Gastroesophageal sphincter (tissue), 4 donors: Measurements from ENCODE around the gene PPP1R16B. TPM values are rescaled to one million over a fixed set of nuclear protein-coding genes. Genes with fewer than 3 reads are reported as not detected.

Experiments used
- ATAC-seq: fragments of 150-250 bp; one replicate; pipeline ENCODE4 v1.9.1; 2016; ENCODE audit warnings: mild to moderate bottlenecking, moderate library complexity
- H3K27ac ChIP-seq, 4 donors: fragments of 200-600 bp; sonication (generic) in 3 of 4; 1 replicate in 3 of 4; 2 replicates in 1 of 4; pipeline ENCODE4 v1.5.1; 2016 to 2019
- H3K27me3 ChIP-seq: fragments of 200-600 bp; sonication (generic); one replicate; pipeline ENCODE4 v1.5.1; 2019
- H3K36me3 ChIP-seq, 2 donors: fragments of 200-600 bp; sonication (generic); one replicate each; pipeline ENCODE4 v1.5.1; 2019; ENCODE audit warnings: control low read depth in 1 of 2
- H3K4me1 ChIP-seq, 3 donors: fragments of 200-600 bp; sonication (generic); 1 replicate in 2 of 3; 2 replicates in 1 of 3; pipeline ENCODE4 v1.5.1; 2016 to 2019; ENCODE audit warnings: control low read depth in 2 of 3
- H3K4me3 ChIP-seq, 2 donors: fragments of 200-600 bp; sonication (generic); one replicate each; pipeline ENCODE4 v1.5.1; 2019; ENCODE audit warnings: mild to moderate bottlenecking in 1 of 2, moderate library complexity in 1 of 2
- H3K9me3 ChIP-seq, 3 donors: fragments of 200-600 bp; sonication (generic); one replicate each; pipeline ENCODE4 v1.5.1; 2017 to 2019; ENCODE audit warnings: control low read depth in 2 of 3
- CTCF ChIP-seq, 4 experiments: fragments of 200-600 bp in 2 of 4; fragments of 450-650 bp in 2 of 4; sonication (generic) in 1 of 4; IDR thresholded peaks; one replicate each; pipeline ENCODE4 v1.5.1; 2017 to 2019; ENCODE audit warnings: antibody characterized with exemption in 4 of 4, mild to moderate bottlenecking in 2 of 4, moderate library complexity in 2 of 4
- EP300 ChIP-seq: sonication (generic); formaldehyde crosslinking; IDR thresholded peaks from one replicate; pipeline ENCODE4 v1.6.1; 2017; ENCODE audit warnings: antibody characterized with exemption, mild to moderate bottlenecking
- POLR2A ChIP-seq, 2 donors: fragments of 450-650 bp; IDR thresholded peaks; one replicate each; pipeline ENCODE4 v1.6.1; 2017; ENCODE audit warnings: antibody characterized with exemption in 2 of 2, mild to moderate bottlenecking in 2 of 2, moderate library complexity in 1 of 2
- POLR2AphosphoS5 ChIP-seq: sonication (generic); formaldehyde crosslinking; IDR thresholded peaks from one replicate; pipeline ENCODE4 v1.6.1; 2017; ENCODE audit warnings: antibody characterized with exemption
- WGBS, 2 donors: methylation state at CpG; one replicate each; pipeline ENCODE4 v1.1.5; 2018; ENCODE audit warnings: low coverage in 1 of 2; 5-methylcytosine and 5-hydroxymethylcytosine counted together
- total RNA-seq, 4 donors: library from RNA; depleted of rRNA; stranded (reverse); fragments of >200 nt; gene quantifications; one replicate each; pipeline ENCODE4 v1.1.0, GENCODE V29; 2016

Gene PPP1R16B
- total RNA-seq, 4 donors from 2014 or later: 4.1 to 10.0 (median 5.5) TPM

GRCh38 chr20:38770546-38770945 lies 35.0 kb upstream of the PPP1R16B start:
- no peak overlapping the region for H3K4me3 ChIP-seq
- H3K4me1 ChIP-seq: peaks cover 0 to 7% (median 0%) of the 10 kb centered on the region in 3 donors
- no peaks in the 10 kb centered on the region for H3K27me3 ChIP-seq
- TF ChIP-seq POLR2A (IDR thresholded peaks at IDR 0.05) (no peak), POLR2AphosphoS5 (no peak), EP300 (no peak), CTCF (IDR thresholded peaks at IDR 0.05) (no peak)
- 40% methylated on average over 1 of the region's 3 CpGs; no CpG with 5 or more reads in 1 of the 2 donors for WGBS, 2 donors
- H3K27ac ChIP-seq: no peak overlapping the region
- H3K9me3 ChIP-seq: no peaks in the 10 kb centered on the region
- no peak for ATAC-seq
- peaks cover 0 to 98% of the 10 kb centered on the region in 2 donors for H3K36me3 ChIP-seq

GRCh38 chr20:38770970-38771369 lies 34.5 kb upstream of the PPP1R16B start:
- Histone ChIP-seq H3K27ac (no peak overlapping the region), H3K36me3 (peaks cover 0 to 98% of the 10 kb centered on the region in 2 donors), H3K27me3 (no peaks in the 10 kb centered on the region), H3K4me3 (no peak overlapping the region), H3K4me1 (peaks cover 0 to 4% (median 0%) of the 10 kb centered on the region in 3 donors), H3K9me3 (no peaks in the 10 kb centered on the region)
- ATAC-seq: no peak
- WGBS, 2 donors: 42% methylated on average over 2 of the region's 7 CpGs; no CpG with 5 or more reads in 1 of the 2 donors
- no peak for TF ChIP-seq CTCF (IDR thresholded peaks at IDR 0.05)
- no peak for TF ChIP-seq POLR2AphosphoS5
- no peak for TF ChIP-seq POLR2A (IDR thresholded peaks at IDR 0.05)
- no peak for TF ChIP-seq EP300

- TF ChIP-seq POLR2A (IDR thresholded peaks at IDR 0.05): no peak
- TF ChIP-seq EP300: no peak
- no peak for TF ChIP-seq POLR2AphosphoS5
- TF ChIP-seq CTCF (IDR thresholded peaks at IDR 0.05): no peak
- no peak overlapping the region for H3K27ac ChIP-seq
- no peaks in the 10 kb centered on the region for H3K4me1 ChIP-seq
- ATAC-seq: no peak
- WGBS, 2 donors: 96 to 100% methylated on average over 1 to 3 of the region's 7 CpGs
- no peaks in the 10 kb centered on the region for H3K27me3 ChIP-seq
- H3K9me3 ChIP-seq: no peaks in the 10 kb centered on the region
- peaks cover 0 to 98% of the 10 kb centered on the region in 2 donors for H3K36me3 ChIP-seq
- H3K4me3 ChIP-seq: no peak overlapping the region
Observed at GRCh38 chr20:38771621-38772020, 33.9 kb upstream of the PPP1R16B start.

- WGBS, 2 donors: 92% methylated on average over 2 of the region's 2 CpGs; no CpG with 5 or more reads in 1 of the 2 donors
- no peaks in the 10 kb centered on the region for H3K4me1 ChIP-seq
- no peaks in the 10 kb centered on the region for H3K9me3 ChIP-seq
- no peak overlapping the region for H3K27ac ChIP-seq
- H3K27me3 ChIP-seq: no peaks in the 10 kb centered on the region
- TF ChIP-seq POLR2AphosphoS5 (no peak), EP300 (no peak), CTCF (IDR thresholded peaks at IDR 0.05) (no peak), POLR2A (IDR thresholded peaks at IDR 0.05) (no peak)
- H3K36me3 ChIP-seq: peaks cover 0 to 75% of the 10 kb centered on the region in 2 donors
- H3K4me3 ChIP-seq: no peak overlapping the region
- ATAC-seq: no peak
Observed at GRCh38 chr20:38774167-38774566, 31.3 kb upstream of the PPP1R16B start.

- 98 to 99% methylated on average over 10 to 11 of the region's 11 CpGs for WGBS, 2 donors
- peaks cover 0 to 54% of the 10 kb centered on the region in 2 donors for H3K36me3 ChIP-seq
- H3K27me3 ChIP-seq: no peaks in the 10 kb centered on the region
- no peak for ATAC-seq
- H3K27ac ChIP-seq: no peak overlapping the region
- no peak overlapping the region for H3K4me3 ChIP-seq
- TF ChIP-seq EP300 (no peak), POLR2A (IDR thresholded peaks at IDR 0.05) (no peak), CTCF (IDR thresholded peaks at IDR 0.05) (no peak), POLR2AphosphoS5 (no peak)
- no peaks in the 10 kb centered on the region for H3K9me3 ChIP-seq
- no peaks in the 10 kb centered on the region for H3K4me1 ChIP-seq
Observed at GRCh38 chr20:38776363-38776762, 29.1 kb upstream of the PPP1R16B start.
